Activated CD8-positive, alpha-beta memory T cell treated with anti-CD3 and anti-CD28 coated beads for 48 hours (primary cell): ENCODE data around the gene SMG9.

Experiments used
- DNase-seq, 3 experiments: peaks; one replicate each; pipeline ENCODE4 v3.0.0-alpha.2; 2020; ENCODE audit warnings: low read depth in 2 of 3, low spot score in 2 of 3

Gene SMG9

DNA sequence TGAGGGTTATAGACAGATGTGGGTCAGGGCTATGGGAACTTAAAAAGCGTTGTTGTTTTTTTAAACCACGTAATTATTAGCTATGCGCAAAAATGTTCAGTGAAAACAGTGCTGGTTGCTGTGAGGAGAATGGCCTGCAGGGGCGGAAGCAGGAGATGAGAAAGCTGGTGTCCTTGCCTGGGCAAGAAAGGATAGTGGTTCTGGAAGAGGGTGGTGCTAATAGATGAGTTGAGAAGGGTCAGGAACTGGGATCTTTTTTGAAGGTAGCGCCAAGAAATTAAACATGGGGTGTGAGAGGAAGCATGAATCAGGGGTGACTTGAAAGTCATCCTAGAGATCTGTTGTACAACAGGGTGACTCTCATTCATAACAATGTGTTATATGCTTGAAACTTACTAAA is 4.8 kb upstream of the SMG9 start:
- DNase-seq = no peak

DNA sequence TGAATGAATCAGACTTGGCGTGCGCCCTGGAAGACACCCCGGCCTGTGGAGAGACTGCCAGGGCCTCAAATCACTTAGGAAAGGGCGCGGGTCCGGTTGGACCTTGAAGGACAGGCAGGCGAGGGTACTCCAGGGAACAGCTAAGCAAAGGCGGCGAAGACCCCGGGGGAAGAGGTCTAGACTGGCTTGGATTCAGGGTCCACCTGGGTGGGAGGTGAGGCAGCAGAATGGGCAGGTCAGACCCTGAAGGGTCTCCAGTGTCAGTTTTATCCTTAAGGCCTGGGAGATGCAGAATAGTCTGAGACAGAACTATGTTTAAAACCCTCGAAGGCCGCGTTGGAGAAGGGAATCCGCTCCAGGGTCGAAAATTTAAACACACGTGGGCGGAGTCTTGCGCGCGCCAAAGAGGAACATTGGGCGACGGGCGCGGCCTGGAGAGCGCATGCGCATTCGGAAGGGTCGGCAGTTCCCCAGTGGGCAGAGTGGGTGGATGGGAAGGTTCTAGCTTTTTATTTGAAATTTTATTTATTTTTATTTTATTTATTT is 567 bp upstream of the SMG9 start:
- peak in 2 of 3 experiments; percentile 50 to 72 for DNase-seq

DNA sequence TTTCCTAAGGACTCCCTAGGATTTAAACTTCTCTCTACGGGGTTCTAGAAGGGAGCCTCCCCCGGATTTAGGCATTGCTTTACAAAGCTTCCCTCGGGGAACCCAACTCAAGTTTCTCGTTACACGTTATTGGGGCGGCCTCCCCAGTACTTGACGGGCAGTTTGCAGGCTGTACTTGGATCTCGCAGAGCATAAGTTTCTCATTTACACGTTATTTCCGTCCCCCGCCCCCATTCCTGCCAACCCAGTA is 584 bp downstream of the SMG9 start:
- no peak for DNase-seq

DNA sequence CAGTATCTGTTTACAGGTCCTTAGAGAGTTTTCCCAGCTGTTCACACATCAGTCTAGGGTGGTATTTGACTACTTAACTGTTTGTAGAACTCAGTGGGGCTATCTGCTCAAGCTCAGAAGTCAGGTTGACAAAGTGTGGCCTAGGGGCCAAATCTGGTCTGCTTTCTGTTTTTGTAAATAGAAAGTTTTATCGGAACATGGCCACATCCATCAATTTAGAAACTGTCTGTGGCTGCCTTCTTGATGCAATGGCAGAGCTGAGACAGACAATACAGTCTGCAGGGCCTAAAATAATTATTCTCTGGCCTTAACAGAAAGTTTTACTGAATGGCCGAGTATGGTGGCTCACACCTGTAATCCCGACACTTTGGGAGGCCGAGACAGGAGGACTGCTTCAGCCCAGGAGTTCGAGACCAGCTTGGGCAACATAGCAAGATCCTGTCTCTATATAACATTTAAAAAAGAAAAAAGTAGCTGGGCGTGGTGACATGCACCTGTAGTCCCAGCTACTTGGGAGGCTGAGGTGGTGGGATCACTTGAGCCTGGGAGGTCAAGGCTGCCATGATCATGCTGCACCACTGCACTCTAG is 2.4 kb downstream of the SMG9 start:
- no peak for DNase-seq

DNA sequence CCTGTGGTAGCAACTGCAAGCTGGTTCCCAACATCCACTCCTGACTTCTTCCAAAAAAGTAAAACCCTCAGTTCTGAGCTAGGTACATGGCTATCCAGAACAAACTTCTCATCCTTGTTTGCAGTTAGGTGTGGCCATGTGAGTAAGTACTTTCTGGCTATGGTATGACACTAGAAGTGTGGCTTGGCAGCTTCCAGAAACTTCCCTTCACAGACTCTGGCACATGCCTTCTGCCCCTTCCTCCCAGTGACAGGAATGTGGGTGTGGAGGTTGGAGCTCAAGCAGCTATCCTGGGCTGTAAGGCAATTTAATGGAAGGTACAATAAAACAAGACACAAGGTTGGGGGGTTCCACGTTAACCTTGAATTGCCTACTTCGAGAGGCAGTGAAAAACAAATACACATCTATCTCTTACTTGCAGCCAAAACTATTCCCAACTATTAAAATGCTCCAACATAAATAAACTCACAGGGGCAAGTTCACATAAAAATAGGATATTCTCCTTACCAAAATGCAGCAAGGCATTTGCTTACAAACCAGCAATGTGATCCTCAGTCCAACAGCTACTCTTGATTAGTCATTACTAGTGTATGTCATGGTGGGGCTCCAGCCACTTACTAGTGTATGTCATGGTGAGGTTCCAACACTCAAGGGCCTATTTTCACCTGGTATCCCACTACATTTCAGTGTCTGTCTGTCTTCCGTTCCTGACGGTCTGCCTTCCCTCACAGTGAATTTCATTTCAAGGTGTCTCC is 3.1 kb downstream of the SMG9 start:
- DNase-seq = no peak

DNA sequence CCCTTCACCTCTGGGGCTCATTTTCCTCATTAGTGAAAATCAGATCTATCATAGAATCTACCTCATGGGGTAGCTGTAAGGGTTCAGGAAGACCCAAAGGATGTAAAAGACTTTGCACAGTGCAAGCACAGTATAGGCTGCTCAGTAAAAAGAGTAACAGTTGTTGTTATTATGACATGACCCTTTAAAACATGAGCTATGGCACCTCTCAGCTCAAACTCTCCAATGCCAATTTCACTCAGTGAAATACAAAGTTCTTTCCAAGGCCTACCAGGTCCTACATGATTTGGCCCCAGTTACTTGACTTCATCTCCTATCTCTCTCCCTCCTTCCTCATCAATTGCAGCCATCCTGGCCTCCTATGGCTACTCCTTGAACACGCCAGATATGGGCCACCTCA is 4.9 kb downstream of the SMG9 start:
- no peak for DNase-seq

DNA sequence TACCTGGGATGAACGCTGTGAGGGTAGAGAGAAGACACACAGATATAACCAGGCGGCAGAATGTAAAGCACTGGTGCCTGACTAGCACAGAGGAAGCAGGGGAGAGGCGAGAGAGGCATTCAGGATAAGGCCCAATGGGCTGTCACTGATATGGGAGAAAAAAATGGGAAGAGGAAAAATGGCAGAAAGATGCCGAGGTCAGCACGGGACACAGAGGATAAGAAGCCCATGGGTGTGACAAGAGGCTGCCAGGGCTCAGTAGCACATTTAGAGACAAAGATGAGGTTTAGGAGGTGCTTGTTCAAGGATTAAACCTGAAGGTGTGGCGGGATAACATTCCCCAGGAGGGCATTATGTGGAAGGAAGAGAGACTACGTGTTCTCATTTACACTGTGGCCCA is 5.6 kb downstream of the SMG9 start:
- DNase-seq = no peak

DNA sequence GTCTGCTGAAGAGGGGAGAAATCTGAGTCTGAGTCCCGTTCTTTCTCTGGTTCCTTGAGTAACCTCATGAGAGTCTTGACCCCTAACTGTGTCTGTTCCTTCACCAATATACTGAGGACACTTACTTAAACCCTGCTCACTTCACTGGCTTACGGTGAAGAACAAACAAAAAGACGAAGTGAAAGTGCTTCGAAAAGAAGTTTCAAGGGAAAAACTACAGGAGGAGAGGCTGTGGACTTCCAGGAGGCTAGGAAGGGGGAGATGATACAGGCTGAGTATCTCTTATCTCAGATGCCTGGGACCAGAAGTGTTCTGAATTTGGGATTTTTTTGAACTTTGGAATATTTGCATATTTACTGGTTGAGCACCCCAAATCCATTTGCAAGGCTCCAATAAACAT is 6.1 kb downstream of the SMG9 start:
- no peak for DNase-seq

DNA sequence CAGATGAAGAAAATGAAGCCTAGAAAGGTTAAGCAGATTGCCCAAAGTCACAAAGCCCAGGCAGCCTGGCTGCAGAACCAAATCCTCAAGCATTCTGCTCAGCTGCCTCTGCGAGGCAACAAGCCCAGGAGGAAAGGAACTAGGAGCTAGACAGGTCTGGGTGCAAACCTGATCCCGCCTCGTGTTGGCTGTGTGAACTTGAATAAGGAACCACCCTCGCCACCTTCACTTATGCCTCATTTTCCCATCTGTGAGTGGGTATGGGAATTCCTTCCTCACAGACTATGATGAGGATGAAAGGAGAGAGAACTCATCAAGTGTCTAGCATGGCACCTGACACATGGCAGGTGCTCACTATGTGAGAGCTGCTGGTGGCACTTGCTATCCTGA is 6.6 kb downstream of the SMG9 start:
- no peak for DNase-seq

DNA sequence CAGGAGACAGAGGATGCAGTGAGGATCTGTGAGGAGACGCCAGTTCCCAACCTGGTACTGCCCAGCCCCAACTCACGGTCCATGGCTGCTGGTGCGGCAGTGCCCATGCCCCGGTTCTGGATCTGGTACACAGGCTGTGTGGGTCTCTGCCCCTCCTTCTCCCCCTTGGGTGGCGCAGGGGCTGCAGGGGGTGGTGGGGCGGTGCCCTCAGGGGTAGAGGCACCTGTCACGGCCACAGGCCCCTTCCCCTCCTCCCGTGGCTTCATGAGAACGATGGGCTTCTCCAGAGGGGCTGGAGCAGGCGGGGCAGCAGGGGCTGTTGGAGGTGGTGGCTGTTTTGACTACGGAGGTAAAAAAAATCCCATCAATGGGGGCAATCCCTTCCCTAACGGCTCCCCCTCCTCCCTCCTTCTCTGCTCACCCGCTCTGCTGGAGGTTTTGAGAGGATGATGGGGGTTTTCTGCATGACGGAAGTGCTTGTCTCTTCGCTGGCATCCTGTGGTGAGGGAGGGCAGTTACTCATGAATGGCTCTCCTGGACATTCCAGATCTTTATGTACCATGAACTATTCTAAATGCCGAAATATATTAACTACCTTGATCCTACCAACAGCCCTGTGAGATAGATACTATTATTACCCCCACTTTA is 7.1 kb downstream of the SMG9 start:
- DNase-seq = no peak

DNA sequence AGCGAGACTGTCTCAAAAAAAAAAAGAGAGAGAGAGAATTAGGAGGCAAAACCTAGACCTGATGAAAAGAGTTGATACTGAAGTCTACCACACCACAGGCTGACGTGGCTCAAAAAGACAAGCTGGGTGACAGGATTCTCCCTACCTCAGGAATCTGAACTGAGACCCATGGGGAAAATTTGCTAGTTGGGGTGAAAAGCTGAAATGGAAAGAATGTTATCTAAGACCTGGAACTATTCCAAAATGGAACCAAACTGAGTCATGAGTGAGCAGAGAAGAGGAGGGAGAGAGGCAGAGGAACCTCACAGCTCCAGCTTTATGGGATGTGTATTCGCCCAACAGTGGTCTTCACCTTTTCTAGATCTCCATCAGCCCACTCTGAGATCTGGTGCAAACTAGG is 11.7 kb downstream of the SMG9 start:
- DNase-seq = no peak

DNA sequence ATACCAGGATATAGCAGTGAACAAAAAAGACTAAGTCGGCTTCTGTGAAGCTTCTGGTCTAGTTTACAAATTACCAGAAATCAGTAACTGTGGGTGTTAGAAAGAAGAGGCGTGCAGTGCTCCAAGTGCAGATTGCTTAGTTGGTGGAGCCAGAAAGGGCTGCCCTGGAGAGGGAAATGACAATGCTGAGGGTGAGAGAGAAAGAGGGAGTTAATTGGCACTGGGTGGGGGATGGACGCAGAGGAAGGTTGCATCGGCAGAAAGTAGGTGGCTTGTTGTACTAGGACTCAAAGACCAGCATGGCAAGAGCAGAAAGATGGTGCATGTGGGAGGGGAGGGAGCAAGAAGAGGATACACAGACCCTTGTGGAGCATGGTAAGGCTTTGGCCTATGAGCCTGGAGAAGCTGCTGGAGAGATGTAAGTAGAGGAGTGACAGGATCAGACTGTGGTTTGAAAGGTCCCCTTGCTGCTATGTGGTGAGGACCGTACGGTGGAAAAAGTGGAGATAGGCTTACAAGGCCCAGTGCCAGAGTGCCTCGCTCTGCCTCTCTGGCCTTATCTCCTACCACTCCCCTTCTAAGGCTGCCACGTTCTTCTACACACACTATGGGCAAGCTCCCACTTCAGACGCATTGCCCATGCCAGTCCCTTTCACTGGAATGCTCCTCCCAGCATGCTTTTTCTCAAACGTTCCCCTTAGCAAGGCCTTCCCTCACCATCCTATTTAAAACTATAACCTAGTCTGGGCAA is 13.5 kb downstream of the SMG9 start:
- DNase-seq = no peak

DNA sequence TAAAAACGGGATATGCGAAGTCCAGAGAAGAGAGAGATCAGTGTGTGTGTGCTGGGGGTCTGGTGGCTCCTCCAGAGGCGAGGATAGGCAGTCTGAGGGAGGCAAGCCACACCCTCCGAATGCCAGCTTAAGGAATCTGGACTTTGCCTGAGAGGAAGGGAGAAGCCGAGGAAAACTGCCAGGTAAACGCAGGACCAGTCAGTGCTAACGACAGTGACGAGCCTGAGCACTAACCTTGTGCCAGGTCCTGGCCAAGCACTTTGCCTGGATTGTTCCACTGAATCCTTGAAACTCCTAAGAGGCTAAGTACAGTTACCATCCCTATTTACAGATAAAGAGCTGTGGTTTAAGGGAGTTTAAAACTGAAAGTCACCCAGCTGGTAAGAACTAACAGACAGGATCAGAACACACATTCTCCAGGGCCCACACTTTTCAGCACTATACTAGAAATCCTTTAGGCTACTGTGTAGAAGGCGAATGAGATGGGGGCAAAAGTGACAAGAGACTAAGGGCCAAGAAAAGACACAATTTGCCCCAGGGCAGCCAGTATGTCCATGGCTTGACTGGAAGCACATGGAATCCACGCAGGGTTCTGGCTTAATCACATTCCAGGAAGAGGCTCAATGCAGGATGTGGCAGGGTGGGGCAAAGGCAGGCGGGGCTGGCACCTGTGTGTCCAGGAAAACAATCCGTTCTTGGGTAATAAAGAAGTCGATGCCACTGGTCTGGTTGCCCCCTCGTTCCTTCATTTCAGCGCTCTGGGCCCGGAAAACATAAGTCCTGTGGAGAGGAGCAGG is 15.1 kb downstream of the SMG9 start:
- DNase-seq = no peak

DNA sequence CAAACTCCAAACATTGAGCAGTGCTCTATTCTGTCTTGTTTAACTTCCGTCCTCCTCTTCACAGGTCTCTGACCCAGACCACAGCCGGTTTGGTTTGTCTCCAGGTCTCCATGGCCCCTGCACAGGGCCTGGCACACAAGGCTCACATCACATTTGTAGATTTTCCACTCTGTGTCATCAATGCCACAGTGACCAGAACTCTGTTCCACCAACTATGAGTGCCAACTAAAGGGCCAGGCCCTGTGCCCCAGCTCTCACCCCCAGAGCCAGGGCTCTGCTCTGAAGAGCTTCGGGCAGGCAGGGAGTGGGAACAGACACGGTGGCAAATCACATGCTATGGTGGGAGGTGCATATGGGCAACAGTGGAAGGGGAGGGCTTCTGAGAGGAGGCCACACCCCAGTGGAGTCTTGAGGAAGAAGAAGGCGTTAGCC is 16.0 kb downstream of the SMG9 start:
- DNase-seq = no peak

DNA sequence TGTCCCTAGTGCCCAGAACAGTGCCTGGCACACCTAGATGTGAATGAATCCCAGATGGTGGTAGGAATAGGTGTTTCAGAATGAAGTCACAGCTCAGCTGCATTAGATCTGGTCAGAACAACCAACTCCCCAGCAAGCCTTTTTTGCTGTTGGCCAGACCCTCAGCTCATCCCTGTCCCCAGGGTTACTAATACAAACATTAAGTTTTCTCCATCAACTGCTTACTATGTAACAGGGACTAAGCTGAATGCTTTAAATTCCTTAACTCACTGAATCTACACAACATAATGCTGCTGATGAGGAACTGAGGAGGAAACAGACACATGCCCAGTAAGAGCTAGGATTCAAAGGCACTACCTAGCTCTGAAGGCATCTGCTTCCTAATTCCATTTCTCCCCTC is 18.8 kb downstream of the SMG9 start:
- DNase-seq = no peak

DNA sequence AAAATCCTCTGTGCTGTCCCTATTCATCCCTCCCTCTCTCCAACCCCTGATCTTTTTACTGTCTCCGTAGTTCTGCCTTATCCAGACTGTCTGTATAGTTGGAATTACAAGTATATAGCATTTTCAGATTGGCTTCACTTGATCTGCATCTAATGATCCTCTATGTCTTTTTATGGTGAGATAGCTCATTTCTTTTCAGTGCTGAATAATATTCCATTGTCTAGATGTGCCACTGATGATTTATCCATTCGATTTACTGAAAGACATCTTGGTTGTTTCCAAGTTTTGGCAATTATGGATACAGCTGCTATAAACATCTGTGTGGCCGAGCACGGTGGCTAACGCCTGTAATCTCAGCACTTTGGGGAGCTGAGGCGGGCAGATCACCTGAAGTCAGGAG is 19.7 kb downstream of the SMG9 start:
- no peak for DNase-seq

DNA sequence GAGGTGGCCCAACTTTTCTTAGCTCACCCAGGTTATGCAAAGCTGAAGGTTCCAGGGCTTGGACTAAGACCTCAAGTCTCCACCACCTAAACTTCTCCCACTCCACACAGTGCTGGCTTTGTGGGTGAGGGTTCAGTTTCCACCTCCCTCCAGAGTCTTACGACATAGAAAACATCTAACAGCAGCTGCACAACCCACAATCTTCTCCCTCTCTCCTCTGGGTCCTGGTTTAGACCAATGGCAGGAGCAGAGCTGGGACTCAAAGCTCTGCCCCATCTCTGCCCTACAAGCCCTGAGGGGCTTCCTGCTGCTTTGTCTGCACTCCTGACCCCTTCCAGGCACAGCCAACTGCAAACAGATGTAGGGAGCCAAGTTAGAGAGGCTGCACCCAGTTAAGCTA is 22.9 kb downstream of the SMG9 start:
- no peak for DNase-seq

DNA sequence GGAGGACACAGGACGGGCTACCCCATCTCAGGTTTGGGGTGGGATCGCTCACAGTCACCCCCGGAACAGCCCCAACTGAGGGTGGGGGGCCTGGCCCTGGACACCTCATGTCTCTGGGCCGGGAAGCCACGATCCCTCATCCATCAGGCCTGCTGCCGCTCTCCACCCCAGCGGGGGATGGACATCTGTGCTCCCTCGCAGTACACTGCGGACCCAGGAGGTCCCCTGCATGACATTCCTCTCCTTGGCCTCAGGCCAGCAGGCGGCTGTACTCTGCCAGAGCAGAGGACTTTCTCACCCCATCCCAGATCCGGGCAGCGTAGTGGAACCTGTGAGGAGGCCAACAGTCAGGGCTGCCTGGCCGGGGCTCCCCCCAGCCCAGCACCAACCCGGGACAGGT is 23.4 kb downstream of the SMG9 start:
- DNase-seq = no peak

DNA sequence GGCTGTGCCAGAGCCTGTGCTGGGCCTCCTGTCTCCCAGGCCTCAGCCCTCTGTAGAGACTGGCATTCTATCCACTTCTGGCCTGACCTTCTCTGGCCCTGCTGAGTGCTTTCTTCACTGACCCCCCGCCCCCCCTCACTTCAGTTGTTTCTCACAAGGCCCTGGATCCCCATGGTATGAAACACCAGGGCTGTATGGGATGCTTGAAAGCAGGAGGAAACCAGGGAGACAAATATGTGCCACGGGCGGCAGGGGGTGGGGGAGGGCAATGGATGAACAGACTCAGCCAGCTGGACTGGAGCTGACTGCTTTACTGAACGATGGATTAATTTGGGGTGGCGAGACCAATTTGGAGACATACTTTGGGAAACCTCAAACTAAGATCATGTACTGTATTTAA is 24.8 kb downstream of the SMG9 start:
- no peak for DNase-seq

DNA sequence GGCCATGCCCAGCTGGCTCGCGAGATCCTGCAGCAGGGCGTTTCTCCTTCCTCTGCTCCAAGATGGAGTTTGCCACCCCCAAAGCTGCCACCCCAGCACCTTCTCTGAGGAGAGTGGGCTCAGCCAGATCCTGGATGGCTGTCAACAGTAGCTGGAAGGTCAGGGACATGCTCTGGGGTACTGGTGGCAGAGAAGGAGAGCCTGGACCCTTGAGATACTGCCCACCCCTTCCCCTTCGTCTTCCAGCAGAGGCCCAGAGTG is 27.2 kb downstream of the SMG9 start:
- no peak for DNase-seq
